Transverse colon (tissue), 3 donors: ENCODE results near the gene AVPR2.

Experiments
- EP300 ChIP-seq: sonication (generic); formaldehyde crosslinking; IDR thresholded peaks from one replicate; pipeline ENCODE4 v1.6.1; 2017; ENCODE audit warnings: antibody characterized with exemption, low read depth
- POLR2A ChIP-seq: fragments of 450-650 bp; IDR thresholded peaks from one replicate; pipeline ENCODE4 v1.6.1; 2016; ENCODE audit warnings: antibody characterized with exemption, mild to moderate bottlenecking, moderate library complexity
- TF ChIP-seq, protein P1 (sequence below), 5 experiments: fragments of 200-600 bp in 3 of 5; fragments of 450-650 bp in 2 of 5; sonication (generic) in 3 of 5; IDR thresholded peaks; 1 replicate in 2 of 5; 2 replicates in 3 of 5; pipeline ENCODE4 v1.5.1; 2016 to 2017; ENCODE audit warnings: antibody characterized with exemption in 5 of 5, inconsistent platforms in 3 of 5, mild to moderate bottlenecking in 2 of 5, moderate library complexity in 1 of 5

- TF ChIP-seq, protein P1, sequence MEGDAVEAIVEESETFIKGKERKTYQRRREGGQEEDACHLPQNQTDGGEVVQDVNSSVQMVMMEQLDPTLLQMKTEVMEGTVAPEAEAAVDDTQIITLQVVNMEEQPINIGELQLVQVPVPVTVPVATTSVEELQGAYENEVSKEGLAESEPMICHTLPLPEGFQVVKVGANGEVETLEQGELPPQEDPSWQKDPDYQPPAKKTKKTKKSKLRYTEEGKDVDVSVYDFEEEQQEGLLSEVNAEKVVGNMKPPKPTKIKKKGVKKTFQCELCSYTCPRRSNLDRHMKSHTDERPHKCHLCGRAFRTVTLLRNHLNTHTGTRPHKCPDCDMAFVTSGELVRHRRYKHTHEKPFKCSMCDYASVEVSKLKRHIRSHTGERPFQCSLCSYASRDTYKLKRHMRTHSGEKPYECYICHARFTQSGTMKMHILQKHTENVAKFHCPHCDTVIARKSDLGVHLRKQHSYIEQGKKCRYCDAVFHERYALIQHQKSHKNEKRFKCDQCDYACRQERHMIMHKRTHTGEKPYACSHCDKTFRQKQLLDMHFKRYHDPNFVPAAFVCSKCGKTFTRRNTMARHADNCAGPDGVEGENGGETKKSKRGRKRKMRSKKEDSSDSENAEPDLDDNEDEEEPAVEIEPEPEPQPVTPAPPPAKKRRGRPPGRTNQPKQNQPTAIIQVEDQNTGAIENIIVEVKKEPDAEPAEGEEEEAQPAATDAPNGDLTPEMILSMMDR (IDR thresholded peaks at IDR 0.05) = no peak
- TF ChIP-seq POLR2A = no peak
- TF ChIP-seq EP300 = no peak
These were observed 28.9 kb upstream of the AVPR2 start for GRCh38 chrX:153875391-153876111.
